GM19467 (cell line): ENCODE results near the gene CTNND2.

Experiments
- ATAC-seq: cut with Tn5 transposase; IDR thresholded peaks from one replicate; pipeline ENCODE4 v1.9.1; 2021; ENCODE audit warnings: mild to moderate bottlenecking, moderate library complexity; ENCODE audit not compliant: unreplicated experiment

The CTNND2 gene

DNA sequence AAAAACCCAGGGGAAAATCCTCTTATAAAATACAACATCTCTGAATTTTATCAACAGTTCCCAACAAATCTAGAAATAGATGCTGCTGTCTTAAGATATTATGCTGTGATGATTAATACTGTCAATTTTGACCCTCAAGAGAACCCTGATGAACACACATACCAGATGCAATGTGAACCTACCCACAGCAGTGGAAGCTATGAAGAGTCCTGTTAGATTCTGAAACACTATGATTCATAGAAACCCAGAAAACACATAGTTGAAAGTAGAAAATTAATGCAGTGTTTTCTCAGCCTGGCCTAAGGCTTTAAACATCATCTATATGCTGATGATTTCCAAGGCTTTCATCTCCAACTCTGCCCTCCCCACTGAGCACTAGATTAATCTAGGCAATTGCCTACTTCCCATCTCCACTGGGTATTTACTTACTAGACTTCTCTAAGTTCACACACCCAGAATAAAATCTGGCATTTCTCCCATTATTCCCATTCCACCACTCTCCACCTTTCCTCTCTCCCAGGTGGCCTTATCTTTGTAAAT lies 296.2 kb downstream of the CTNND2 start:
- no peak for ATAC-seq

DNA sequence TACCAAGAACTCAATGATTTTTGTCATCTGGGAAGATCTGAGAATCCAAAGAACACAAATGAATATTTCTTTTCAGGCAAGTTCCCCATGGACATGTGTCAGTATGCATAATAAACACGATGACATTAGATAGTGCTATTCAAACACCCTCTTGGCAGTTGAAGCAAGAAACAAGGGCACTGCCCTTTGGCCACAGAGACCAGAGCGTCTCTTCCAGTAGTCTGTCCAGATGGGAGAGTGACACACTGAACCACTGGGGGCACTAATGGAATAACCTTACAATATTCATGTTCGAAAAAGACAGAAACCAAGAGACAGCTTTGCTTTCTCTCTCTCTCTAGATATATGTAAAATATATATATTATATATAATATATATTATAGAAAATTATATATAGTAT lies 301.9 kb downstream of the CTNND2 start:
- ATAC-seq: no peak

DNA sequence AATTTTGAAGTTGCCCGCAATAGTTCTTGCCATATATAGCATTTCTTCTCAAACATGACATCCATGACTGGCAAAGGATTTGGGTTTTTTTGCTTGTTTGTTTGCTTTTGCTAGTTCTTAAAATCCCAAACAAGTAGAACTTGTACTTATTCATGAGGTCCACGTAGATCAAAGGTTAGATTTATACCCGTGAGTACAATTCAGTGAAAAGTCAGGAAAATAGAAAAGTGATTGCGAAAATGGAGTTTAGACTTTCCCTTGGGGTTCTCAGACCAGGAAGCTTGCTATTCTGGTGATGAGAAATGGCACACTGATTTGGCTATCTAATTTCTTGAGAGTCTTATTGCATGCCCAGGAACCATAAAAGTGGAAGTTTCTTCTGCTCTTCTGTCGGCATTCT lies 304.7 kb downstream of the CTNND2 start:
- ATAC-seq: no peak

- ATAC-seq: no peak
Observed at GRCh38 chr5:11596657-11597071, 307.6 kb downstream of the CTNND2 start.

DNA sequence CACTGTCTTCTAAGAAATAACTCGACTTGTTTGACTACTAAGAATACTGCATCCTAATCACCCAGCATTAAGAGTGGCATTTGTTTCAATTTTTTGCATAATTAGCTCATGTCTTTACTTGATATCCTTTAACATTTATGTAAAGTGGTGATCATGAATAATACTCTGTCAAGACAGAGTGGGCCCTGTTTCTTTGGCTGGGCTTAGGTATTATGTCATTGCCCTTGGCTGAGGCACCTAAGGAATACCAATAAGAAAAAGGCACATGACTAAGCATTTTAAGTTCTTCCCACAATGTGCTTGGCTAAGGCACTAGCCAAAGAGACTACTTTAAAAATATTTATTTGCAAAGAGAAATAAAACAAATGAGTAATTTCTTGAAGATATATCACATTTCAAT lies 308.1 kb downstream of the CTNND2 start:
- ATAC-seq: no peak

- ATAC-seq: no peak
Observed at GRCh38 chr5:11595045-11595444, 309.2 kb downstream of the CTNND2 start.

DNA sequence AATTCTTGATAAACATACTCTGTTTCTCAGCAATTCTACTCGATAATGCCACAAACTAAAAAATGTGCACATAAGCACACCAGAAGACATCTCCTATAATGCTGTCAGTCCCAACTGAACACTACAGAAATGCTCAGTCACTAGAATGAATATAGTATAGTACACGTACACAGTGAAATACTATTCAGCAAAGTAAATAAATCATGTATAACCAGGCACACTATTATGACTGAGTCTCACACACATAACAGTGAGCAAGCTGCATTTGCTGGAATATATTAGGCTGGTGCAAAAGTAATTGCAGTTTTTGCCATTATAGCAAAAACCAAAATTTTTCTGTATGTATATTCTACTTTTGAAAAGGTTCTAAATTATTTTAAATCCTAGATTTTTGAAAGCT lies 310.2 kb downstream of the CTNND2 start:
- no peak for ATAC-seq

- no peak for ATAC-seq
Observed at GRCh38 chr5:11590475-11590874, 313.8 kb downstream of the CTNND2 start.

- ATAC-seq: no peak
Observed at GRCh38 chr5:11588803-11589202, 315.4 kb downstream of the CTNND2 start.

DNA sequence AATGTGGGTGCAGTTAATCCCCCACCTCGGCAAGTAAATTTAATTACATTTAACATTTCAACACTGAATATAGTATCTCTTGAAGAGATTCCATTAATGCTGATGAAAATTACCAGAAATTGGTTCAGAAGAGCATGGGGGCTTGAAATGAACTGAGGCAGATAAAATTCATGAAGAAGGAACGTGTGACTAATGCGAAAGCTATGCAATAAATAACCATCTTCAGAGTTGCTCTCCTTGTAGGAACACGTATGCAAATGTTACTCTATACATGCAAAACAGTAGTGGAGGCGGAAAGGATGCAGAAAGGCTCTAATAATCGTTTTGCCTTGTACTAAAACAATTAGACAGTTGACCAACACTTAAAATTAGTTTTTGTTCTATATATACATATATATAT lies 320.2 kb downstream of the CTNND2 start:
- no peak for ATAC-seq

DNA sequence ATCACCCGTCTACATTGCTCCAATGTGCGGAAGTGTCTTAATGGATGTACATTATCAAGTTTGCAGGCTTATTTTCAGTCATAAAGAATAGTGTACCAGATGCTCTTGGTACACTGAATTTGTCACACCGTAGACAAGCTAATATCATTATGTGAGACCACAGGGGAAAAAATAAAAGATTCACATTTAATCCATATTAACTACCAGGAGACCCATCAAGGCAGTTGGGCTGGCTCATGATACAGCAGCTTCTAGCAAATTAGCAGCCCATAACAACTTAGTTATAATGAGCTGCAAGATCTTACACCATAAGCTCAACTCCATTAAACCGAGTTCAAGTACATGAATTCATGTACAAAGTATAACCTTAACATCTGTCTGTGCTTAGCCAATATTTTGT lies 324.9 kb downstream of the CTNND2 start:
- ATAC-seq: no peak

GRCh38 chr5:11574787-11575186 lies 329.5 kb downstream of the CTNND2 start:
- ATAC-seq: no peak

- no peak for ATAC-seq
Observed at GRCh38 chr5:11573140-11573992, 330.9 kb downstream of the CTNND2 start.

DNA sequence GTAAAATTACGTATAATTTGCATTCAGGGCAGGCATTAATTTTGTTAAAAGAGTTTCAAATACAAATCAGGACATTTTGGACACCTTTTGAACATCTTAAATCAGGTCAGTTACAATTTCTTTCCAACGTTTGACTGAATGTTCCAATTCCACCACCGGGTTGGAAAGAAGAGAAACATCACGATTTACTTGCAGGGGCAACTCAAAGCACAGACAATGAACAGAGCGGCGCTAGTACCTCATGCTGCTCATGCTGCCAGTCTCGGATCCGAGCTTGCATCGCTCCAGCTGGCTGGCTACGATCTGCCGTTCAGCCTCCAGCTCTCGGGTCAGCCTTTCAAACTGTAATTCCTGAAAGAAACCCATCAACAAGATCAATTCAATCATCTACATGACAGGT lies 339.5 kb downstream of the CTNND2 start:
- no peak for ATAC-seq

DNA sequence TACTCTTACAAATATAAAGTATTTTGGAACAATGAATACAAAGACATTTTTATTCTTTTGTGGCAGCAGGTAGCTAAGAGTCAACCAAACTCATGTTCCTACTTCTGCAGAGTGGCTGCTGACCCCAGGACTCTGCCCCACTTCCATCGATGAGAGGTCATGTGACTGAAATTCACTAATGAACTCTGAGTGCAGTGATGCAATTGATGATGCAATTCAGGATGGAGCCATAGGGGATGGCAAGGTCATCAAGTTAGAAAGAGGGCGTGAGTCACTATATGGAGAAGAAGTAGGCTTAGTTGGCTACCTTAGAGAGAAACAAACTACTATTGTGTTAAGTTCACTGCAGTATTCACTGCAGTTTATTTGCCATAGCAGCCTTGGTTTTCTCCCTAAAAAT lies 340.4 kb downstream of the CTNND2 start:
- no peak for ATAC-seq

- no peak for ATAC-seq
Observed at GRCh38 chr5:11560915-11561697, 343.1 kb downstream of the CTNND2 start.

GRCh38 chr5:11557063-11557462 lies 347.2 kb downstream of the CTNND2 start:
- no peak for ATAC-seq

- no peak for ATAC-seq
Observed at GRCh38 chr5:11555171-11555570, 349.1 kb downstream of the CTNND2 start.

DNA sequence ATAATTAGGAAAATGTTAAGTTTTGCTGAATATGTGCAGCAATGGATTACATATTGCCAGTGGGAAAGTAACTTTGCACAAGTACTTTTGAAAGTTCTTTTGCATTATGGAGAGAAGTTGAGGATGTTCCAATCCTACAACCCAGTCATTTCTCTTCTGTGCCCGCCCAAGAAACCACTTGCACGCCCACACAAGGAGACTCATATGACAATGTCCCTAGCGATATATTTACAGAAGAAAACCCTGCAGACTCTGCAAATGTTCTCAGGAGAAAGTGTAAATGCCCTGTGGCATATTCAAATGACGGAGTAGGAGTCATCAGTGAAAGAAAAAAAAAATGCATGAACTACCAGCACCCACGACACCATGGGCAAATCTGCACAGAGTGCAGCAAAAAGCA lies 356.5 kb downstream of the CTNND2 start:
- no peak for ATAC-seq

DNA sequence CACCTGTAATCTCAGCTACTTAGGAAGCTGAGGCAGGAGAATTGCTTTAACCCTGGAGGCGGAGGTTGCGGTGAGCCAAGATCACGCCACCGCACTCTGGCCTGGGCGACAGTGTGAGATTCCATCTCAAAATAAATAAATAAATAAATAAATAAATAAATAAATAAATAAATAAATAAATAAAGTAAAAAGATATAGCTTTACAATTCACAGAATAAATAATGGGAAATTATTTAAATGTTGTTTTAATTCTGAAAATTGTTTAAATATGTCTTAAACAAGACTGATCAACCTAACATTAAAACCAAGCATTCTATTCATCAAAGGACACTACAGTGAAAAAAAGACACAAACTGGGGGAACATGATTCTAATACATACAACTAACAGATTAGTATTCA lies 357.1 kb downstream of the CTNND2 start:
- ATAC-seq: no peak

DNA sequence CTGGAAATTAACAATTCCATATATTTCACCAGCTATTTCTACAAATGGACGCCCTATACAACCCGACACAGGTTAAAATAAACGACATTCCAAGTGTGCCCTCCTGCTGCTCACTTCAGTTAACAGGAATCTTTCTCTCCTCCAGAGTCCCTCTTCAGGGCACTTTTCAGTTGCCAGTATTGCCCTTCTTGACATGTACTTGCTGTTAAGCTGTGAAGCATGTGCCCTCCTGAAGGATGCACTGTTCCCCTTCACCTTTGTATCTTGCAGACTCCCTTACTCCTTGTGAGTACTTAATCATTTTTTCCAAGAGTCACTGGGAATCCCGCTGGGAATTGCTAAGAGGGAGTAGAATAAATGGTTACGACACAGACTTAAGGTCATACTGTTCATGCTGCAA lies 364.1 kb downstream of the CTNND2 start:
- ATAC-seq: no peak
